Left ventricle myocardium inferior (tissue), 1 donor: ENCODE results near the gene MUC6. TPM values are rescaled to one million over a fixed set of nuclear protein-coding genes. Genes with fewer than 3 reads are reported as not detected.

Source experiments
- DNase-seq: peaks from one replicate; pipeline ENCODE4 v3.0.0-alpha.2; 2020
- H3K27ac ChIP-seq: fragments of 200-600 bp; replicated peaks from 2 replicates; pipeline ENCODE4 v1.8.0; 2021
- H3K27me3 ChIP-seq: fragments of 200-600 bp; 2 replicates; pipeline ENCODE4 v1.8.0; 2021; ENCODE audit warnings: low read depth
- H3K36me3 ChIP-seq: fragments of 200-600 bp; 2 replicates; pipeline ENCODE4 v1.8.0; 2021
- H3K4me1 ChIP-seq: fragments of 200-600 bp; 2 replicates; pipeline ENCODE4 v1.8.0; 2021
- H3K4me3 ChIP-seq: fragments of 200-600 bp; 2 replicates; pipeline ENCODE4 v1.8.0; 2021; ENCODE audit warnings: mild to moderate bottlenecking, moderate library complexity
- H3K9me3 ChIP-seq: fragments of 200-600 bp; replicated peaks from 2 replicates; pipeline ENCODE4 v1.8.0; 2021
- CTCF ChIP-seq: fragments of 200-600 bp; IDR thresholded peaks from 2 replicates; pipeline ENCODE4 v1.8.0; 2021; ENCODE audit warnings: antibody characterized with exemption, mild to moderate bottlenecking, borderline replicate concordance
- intact Hi-C: fragments of 100-400 bp; cut with micrococcal nuclease; formaldehyde crosslinking; loops from one replicate; pipeline ENCODE4 v1.11.0; 2022
- total RNA-seq: library from RNA; stranded (reverse); fragmentation: NEBNext Ultra II Directional; extraction: Animal tissue kit (Norgen Biotek cat#: 25700); gene quantifications from one replicate; pipeline ENCODE4 v1.2.1, GENCODE V29; 2021
- donor health status: DM: no; HTN: yes; CAD: no; lungs with severe emphysema.

The MUC6 gene
- total RNA-seq, 1 donor from 2014 or later = not detected

GRCh38 chr11:1073261-1073724 lies 36.8 kb upstream of the MUC6 start:
- intact Hi-C loops = no loop called here
- no peak overlapping the region for H3K4me3 ChIP-seq
- no peaks in the 10 kb centered on the region for H3K36me3 ChIP-seq
- peaks cover 17% of the 10 kb centered on the region for H3K4me1 ChIP-seq
- peak; percentile 42 for DNase-seq
- TF ChIP-seq CTCF = no peak
- no peaks in the 10 kb centered on the region for H3K9me3 ChIP-seq
- no peak overlapping the region for H3K27ac ChIP-seq
- H3K27me3 ChIP-seq = peaks cover 33% of the 10 kb centered on the region

DNA sequence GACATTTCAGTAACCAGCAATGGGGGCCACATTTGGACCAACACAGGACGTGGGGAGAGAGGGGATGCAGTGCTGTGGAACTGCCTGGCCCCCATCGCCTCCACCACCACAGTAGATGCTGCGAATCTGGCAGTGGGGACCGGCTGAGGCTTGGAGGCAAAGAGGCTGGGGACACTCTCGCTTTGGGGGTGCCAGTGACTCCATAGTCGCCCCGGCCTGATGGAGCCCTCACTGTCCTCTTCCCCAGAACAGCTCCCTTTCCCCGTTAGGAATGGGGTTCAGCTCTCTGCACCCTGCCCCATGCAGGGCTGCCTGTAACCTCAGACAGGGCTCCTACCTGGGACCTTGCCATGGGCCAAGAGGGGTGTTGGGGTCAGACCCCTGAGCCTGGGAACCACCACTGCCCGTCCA lies 36.3 kb upstream of the MUC6 start:
- Histone ChIP-seq H3K27me3 (peaks cover 28% of the 10 kb centered on the region), H3K4me1 (peaks cover 17% of the 10 kb centered on the region), H3K27ac (no peak overlapping the region), H3K36me3 (no peaks in the 10 kb centered on the region), H3K9me3 (no peaks in the 10 kb centered on the region), H3K4me3 (no peak overlapping the region)
- intact Hi-C loops = no loop called here
- no peak for DNase-seq
- no peak for TF ChIP-seq CTCF

DNA sequence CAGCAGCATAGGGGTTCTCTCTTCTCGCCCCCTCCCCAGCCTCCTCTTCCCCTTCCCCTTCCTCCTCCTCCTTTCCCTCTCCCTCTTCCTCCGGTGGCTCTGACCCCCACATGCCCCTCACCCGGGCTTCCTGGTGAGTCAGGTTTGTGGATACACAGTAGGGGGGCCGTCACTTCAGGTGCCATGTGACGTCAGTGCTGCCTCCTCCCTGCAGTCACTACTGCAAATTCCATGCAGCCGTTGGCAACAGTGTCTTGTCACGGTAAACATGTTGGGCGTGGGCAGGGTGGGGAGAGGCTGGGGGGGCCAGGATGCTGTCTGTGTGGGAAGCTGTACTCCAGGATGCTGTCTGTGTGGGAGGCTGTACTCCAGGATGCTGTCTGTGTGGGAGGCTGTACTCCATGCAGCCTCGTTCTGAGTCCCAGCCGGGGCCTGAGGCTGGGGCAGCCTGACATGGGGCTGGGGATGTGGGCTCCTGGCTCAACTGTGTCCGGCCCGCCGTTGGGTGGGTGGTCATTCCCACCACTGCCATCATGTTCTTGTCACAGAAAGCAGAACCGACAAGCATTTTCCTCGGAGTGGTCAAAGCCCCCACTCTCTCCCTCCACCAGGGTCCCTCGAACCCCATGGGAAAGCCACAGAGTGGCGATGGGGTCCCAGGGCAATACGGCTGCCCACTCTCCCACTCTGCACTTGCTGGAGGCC lies 35.8 kb upstream of the MUC6 start:
- no peaks in the 10 kb centered on the region for H3K9me3 ChIP-seq
- H3K4me1 ChIP-seq = peaks cover 17% of the 10 kb centered on the region
- H3K27ac ChIP-seq = no peak overlapping the region
- peaks cover 22% of the 10 kb centered on the region for H3K27me3 ChIP-seq
- peak; percentile 17 for DNase-seq
- intact Hi-C loops = no loop called here
- H3K36me3 ChIP-seq = no peaks in the 10 kb centered on the region
- no peak overlapping the region for H3K4me3 ChIP-seq
- TF ChIP-seq CTCF = no peak

- TF ChIP-seq CTCF = no peak
- H3K27ac ChIP-seq = no peak overlapping the region
- peaks cover 21% of the 10 kb centered on the region for H3K27me3 ChIP-seq
- peak; percentile 14 for DNase-seq
- intact Hi-C loops = no loop called here
- no peaks in the 10 kb centered on the region for H3K36me3 ChIP-seq
- H3K9me3 ChIP-seq = no peaks in the 10 kb centered on the region
- no peak overlapping the region for H3K4me3 ChIP-seq
- H3K4me1 ChIP-seq = peaks cover 17% of the 10 kb centered on the region
Measured at GRCh38 chr11:1071571-1072115, 35.1 kb upstream of the MUC6 start.

DNA sequence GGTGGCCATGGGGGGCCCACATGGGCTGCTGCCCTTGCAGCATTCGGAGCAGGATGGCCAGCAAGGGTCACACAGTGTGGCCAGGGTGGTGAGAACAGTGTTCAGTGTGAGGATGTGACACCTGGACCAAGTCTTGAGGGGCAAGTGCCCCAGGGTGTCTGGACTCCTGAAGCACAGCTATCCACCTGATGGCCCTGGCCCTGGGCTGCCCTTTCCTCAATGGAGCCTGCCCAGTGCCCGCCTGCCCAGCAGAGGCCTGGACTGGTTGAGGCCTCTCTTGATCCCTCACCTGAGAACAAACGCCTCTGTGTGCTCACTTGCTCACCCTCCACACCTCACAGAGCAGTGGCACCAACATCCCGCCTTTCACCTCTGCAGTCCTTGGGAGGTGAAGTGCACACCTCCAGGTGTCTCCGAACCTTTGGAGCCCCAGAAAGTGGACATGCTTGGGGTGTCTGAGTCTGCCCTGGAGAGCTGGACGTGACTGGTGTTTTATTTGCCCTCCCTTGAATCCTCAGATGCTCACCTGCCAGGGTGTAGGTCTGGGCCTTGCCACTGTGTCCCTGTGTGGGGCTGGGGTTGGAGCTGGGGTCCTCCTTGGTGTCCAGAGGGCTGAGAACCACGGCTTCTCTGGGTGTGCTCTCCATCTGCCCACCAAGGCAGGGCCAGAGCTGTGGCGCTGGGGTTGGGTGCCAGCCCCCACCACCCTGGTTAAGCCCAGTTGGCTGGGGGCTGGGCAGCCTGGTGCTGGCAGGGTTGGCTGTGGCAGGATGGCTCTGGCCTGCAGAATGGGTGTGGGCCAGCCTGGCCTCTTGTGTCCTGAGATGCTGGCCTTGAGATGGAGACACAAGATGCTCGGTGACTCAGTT lies 34.3 kb upstream of the MUC6 start:
- no peak for TF ChIP-seq CTCF
- no peak for DNase-seq
- Histone ChIP-seq H3K9me3 (no peaks in the 10 kb centered on the region), H3K4me3 (no peak overlapping the region), H3K27me3 (peaks cover 18% of the 10 kb centered on the region), H3K4me1 (peaks cover 17% of the 10 kb centered on the region), H3K27ac (no peak overlapping the region), H3K36me3 (no peaks in the 10 kb centered on the region)
- intact Hi-C loops = no loop called here
